T47D (cell line): ENCODE results near the gene TM7SF2.

Experiments
- DNase-seq, 2 experiments: peaks; one replicate each; pipeline versions ENCODE4 v3.0.0 to v3.0.0-alpha.2; 2011 to 2012; ENCODE audit warnings: low read depth in 1 of 2, low spot score in 1 of 2
- JUND ChIP-seq: IDR thresholded peaks from 2 replicates; pipeline ENCODE4 v1.6.1; 2012; ENCODE audit warnings: low read depth
- in situ Hi-C: cut with HindIII; loops from 2 replicates; pipeline ENCODE4 v1.10.0; 2016; ENCODE audit warnings: low sequenced_read_pairs, low pct_unique_long_range_greater_than_20kb

TM7SF2 gene

DNA sequence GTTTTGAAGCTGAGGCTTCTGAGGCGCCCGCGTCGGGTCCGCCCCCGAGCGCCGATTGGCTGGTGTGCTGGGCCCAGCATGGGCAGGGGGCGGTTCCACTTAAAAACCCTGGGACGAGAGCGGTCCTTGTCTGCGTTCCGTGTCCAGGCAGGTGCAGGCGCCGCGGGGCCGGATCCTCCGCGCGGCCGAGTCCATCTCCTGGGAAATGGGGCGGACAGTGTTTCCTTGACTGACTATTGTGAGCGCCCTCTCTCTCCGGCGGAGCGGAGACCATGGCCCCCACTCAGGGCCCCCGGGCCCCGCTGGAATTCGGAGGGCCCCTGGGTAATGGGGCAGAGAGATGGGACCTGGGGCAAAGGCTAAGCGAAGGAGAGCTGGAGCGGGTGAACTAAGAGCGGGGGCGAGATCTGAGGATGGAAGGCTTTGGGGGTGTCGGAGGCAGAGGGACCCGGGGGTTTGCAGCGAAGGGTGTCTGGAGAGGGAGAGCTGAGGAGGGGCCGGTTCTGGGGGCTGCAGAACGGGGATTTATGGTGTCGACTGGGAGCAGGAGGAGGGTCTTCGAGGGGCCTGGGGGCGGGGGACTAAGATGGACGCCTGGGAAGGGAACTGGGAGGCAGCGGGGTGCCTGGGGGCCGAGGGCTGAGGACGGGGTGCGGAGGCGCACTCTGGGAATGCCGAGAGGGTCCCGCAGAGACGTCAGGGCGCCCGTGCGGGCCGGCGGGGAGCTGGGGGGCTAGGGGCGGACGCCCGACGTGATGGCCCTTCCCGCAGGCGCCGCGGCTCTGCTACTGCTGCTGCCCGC lies at the start of gene TM7SF2:
Gene TM7SF2 (plus strand): TSS at position 129 of the 802 bp plus-strand sequence. CDS start 144 bp downstream, at position 273.
- in situ Hi-C loops = no loop called here
- peak; percentile 99 for DNase-seq

DNA sequence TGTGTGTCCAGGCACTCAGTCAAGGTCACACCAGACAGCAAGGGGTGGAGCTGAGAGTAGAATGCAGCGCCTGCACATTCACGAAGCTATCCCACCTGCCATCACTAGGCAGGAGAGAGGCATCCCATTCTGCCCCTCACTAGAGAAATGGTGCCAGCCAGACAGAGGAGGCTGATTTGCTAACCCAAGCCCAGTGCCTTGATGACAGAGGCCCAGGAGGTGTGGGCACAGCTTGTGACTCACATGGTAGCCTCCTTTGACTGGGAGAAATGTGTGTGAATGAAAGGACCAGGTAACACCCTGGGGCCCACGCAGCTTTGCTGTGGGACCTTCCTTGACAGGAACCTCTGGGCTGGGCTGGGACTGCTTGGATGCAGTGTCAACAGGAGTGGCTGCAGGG lies 48.1 kb upstream of the TM7SF2 start:
- in situ Hi-C loops = no loop called here
- DNase-seq = no peak
- TF ChIP-seq JUND = no peak

More for the DNA sequence above, at the start of gene TM7SF2:
- 0 out of 2 replicates have a peak, but pooled peaks have one; percentile 14 for TF ChIP-seq JUND

DNA sequence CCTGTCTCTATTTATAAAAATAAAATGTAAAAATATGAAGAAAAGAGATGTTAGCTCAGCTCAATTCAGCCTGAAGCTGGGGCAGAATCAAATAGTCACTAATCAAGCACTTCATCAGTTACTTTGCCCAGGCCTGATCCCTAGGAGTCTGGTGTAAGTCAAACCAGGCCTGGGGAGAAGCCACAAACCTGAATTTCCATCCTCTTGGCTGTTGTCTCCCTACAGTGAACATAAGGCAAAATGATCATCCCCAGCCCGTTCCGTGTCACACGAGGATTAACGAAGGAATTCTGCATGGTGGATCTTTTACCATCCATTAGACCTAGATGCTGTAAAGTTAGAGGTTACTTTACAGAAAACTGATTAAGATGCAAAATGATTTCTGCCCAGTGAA lies 46.8 kb upstream of the TM7SF2 start:
- in situ Hi-C loops = no loop called here
- DNase-seq = no peak
- TF ChIP-seq JUND = no peak

DNA sequence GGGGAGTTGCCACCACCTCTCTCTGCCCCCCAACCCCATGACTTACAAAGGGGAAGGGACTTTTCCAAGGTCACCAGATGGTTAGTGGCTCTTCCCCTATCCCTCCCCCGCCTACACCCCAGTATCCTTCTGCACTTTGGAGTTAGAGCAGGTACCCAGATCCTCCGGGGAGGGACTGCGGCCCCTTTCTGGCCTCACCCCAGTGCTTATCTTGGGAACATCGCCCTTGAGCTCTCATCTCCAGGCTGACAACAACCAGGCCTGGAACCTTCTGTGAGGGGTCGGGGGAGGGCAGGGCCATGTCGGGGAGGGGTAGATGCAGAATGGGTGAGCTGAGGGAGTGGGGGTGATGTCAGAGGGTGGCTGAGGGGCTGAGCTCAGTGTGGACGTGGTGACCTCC lies 45.8 kb upstream of the TM7SF2 start:
- in situ Hi-C loops = no loop called here
- TF ChIP-seq JUND = no peak
- DNase-seq = no peak

DNA sequence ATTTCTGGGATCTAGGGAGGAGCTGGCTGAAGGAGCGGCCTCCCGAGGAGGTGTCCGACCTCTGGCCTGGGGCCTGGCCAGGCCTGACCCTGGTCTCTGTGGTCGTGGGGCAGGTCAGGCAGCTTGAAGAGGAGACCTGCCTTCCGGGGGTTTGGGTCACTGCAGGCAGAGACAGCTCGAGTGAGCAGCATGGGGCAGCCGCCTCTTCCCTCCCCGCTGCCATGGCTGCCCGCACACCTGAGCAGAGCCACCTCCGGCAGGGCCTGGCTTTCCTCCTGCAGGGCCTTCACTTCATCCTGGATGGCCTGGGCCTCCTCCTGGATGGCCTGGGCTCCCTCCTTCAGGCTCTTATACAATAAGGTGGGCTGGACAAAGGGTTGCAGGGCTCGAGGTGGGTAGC lies 45.4 kb upstream of the TM7SF2 start:
- TF ChIP-seq JUND = no peak
- DNase-seq = no peak
- in situ Hi-C loops = no loop called here

DNA sequence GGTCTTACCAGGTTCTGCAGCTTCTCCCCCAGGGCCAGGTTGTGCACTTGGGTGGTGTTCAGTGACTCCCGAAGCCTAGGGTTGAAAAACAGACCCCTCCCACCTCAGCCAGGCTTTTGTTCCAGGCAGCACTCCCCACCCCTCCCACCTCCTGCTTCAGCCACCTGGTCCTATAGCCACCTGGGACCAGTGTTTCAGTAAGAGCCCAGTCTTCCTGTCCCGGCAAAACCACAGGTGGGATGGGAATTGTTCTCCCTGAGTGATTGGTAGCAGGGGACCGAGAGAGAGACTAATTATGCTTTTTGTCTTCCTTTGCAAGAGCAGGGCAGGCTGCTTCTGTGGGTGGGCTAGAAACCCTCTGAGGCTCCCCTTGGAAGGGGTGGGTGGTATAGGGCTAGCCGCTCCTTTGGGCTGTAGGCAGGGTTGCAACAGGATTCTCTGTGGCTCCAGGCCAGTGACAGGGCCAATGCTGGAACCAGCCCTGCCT lies 44.8 kb upstream of the TM7SF2 start:
- in situ Hi-C loops = no loop called here
- DNase-seq = no peak
- TF ChIP-seq JUND = no peak

DNA sequence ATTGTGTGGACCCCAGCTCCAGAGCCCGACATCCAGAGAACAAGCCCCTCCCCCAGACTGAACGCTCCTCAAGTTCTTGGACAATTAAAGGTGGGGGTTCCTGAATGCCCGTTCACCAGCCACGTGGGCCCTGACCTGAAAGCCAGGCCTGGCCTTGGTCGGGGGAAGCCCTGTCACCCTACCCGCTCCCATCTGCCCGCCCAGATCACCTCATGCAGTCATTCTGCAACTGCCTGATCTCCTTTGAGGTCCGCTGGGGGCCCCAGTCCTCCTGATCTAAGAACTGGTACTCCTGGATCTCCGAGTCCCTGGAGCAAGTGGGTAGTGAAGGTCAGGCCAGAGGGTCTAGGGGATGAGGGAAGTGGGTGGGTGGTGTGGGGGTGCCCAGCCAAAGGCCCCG lies 44.2 kb upstream of the TM7SF2 start:
- in situ Hi-C loops = no loop called here
- no peak for TF ChIP-seq JUND
- no peak for DNase-seq

DNA sequence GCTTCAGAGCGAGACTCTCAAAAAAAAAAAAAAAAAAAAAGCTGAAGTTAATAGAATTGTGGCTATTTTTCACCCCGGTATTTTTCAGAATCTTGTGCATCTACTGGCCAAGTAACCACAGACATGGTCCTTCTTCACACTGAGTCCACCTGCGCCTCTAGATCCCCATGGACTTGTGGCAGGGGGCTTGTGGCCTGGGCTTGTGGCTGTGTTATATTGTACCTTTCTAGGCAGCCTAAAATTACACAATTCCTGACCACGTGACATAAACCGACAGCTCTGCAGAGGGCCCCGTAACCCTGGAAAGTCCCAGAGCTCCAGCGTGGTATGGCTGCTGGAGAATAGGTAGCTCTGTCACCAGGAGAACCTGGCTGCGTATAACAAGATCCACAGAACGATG lies 42.5 kb upstream of the TM7SF2 start:
- in situ Hi-C loops = no loop called here
- no peak for DNase-seq
- no peak for TF ChIP-seq JUND

DNA sequence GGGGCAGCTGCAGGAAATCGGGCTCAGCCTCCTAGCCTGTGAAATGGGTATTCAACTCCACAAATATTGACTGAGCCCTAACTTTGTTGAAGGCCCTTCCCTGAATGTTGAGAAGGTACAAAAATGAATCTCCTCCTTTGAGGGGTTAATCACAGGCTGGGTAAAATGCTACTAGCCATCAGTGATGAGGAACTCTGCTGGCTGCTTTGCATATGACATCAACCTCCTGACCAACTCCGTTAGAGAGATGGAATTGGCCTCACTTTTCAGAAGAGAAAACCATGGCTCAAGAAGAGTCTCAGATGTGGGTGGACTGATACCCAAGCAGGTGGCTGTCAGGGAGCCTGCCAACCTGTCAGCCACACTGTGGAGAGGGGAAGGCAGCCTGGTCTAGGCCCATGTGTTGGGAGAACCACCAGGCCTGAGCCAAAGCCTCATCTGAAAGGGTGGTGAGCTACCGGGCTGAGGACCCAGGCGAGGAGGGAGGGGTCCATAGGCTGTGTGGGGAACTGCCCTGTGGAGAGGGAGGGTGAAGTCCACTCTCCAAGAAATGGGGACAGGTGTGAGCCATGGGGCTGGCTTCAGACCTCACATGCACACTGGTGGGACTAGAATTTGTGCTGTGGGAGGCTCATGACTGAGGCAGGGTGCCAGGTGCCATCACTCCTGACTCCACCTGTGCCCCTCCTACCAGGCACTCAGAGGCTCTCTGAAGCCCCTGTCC lies 39.6 kb upstream of the TM7SF2 start:
- in situ Hi-C loops = no loop called here
- no peak for DNase-seq

DNA sequence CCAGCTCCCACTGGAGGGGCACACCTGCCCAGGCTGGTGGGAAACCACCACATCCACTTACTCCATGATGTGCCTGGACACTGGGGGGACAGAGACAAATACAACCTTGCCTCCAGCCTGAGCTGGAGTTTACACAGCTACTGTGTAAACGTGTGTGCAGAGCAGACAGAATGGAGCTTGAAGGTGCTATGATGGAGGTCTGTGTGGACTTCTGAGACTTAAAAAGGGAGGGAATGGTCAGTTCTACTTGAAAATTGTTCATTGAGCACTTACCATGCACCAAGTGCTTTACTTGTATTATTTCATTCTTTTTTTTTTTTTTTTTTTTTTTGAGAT lies 39.1 kb upstream of the TM7SF2 start:
- DNase-seq = no peak
- in situ Hi-C loops = no loop called here
- TF ChIP-seq JUND = no peak

More for the DNA sequence above, 39.6 kb upstream of the TM7SF2 start:
- TF ChIP-seq JUND = no peak

DNA sequence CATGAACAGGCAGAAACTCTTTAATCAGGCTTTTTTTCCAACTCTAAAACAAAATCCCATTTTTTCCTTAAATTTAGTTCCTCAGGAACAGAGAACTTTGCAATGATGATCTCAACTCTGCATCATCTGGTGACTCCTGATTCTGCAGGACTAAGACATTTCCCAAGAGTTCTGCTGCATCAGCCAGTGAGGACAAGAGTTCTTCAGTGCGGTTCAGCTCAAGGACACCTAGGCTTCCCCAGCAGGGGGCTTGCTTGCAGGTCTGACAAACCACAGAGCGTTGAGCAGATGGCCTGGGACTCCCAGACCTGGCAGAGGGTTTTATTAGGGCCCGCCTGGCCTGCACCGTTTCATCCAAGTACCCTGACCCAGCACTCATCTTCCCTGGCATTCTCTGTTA lies 34.2 kb upstream of the TM7SF2 start:
- no peak for DNase-seq
- no peak for TF ChIP-seq JUND
- in situ Hi-C loops = no loop called here

DNA sequence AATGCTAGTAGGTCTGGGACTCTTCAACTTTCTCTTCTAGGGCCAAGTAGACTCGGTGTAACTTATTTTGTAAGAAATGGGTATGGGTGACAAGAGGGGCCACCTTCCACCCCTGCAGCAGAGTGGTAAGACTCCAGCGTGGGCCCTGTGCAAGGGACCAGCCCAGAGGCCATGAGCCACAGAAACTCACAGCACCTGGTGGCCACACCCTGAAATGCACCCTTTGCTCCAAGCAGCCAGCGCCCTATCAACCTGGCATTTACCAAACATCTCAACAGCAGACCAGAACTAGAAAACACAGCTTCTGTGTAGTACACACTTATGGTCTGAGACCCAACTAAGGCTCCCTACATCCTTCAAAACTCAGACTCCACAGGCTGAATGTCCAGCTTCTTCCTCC lies 33.5 kb upstream of the TM7SF2 start:
- DNase-seq = peak; percentile 52 to 71
- in situ Hi-C loops = no loop called here
- TF ChIP-seq JUND = no peak

DNA sequence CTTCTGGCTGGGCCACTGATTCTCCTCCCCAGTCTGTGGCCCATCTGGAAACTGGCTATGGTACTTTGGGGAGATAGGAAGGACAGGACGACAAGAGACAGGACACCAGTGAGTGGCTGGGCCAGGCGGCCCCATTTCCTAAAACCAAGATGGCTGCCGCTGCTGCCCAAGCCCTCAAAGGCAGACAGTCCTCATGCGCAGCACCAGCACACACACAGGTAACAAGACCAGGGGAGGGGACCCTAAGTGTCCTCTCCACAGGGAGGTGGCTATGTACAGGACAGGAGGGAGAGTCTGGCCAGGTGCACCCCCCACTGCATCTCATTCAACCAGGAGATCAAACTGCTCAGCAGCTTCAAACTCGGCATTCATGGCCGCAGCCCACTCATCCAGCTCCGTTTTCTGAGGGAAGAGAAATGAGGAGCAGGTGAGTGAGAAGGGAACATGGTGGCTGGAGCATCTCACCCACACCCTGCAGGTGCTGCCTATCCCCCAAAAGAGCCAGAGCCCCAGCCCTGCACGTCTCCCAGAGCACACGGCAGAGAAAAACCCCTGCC lies 32.8 kb upstream of the TM7SF2 start:
- no peak for TF ChIP-seq JUND
- in situ Hi-C loops = no loop called here
- no peak for DNase-seq
